Measurements from ENCODE around the gene RASAL2.

- TF ChIP-seq, protein P1, sequence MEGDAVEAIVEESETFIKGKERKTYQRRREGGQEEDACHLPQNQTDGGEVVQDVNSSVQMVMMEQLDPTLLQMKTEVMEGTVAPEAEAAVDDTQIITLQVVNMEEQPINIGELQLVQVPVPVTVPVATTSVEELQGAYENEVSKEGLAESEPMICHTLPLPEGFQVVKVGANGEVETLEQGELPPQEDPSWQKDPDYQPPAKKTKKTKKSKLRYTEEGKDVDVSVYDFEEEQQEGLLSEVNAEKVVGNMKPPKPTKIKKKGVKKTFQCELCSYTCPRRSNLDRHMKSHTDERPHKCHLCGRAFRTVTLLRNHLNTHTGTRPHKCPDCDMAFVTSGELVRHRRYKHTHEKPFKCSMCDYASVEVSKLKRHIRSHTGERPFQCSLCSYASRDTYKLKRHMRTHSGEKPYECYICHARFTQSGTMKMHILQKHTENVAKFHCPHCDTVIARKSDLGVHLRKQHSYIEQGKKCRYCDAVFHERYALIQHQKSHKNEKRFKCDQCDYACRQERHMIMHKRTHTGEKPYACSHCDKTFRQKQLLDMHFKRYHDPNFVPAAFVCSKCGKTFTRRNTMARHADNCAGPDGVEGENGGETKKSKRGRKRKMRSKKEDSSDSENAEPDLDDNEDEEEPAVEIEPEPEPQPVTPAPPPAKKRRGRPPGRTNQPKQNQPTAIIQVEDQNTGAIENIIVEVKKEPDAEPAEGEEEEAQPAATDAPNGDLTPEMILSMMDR (IDR thresholded peaks at IDR 0.05 in 8 of 11, conservative IDR thresholded peaks at IDR 0.05 in 3 of 11) = no peak
- TF ChIP-seq POLR2A (IDR thresholded peaks at IDR 0.05) = no peak
- no peak for TF ChIP-seq POLR2AphosphoS5 (IDR thresholded peaks at IDR 0.05)
Measured at GRCh38 chr1:178461701-178462100, 367.8 kb downstream of the RASAL2 start.

Data from spleen (tissue), 7 donors.